OCI-LY1 (cell line): Measurements from ENCODE around the gene LYRM2.

Experiments
- H2AFZ ChIP-seq: fragments of 200-600 bp; sonication (generic), shearing (Covaris generic); 2 replicates; pipeline ENCODE4 v1.6.0; 2014; ENCODE audit warnings: antibody characterized with exemption, mild to moderate bottlenecking, low read length
- H3F3A ChIP-seq: fragments of 200-600 bp; sonication (generic), shearing (Covaris generic); 2 replicates; pipeline ENCODE4 v1.6.0; 2014; ENCODE audit warnings: mild to moderate bottlenecking, antibody characterized with exemption, low read length, moderate library complexity; ENCODE audit not compliant: insufficient read depth
- H3K27ac ChIP-seq: fragments of 200-600 bp; sonication (generic); 2 replicates; pipeline ENCODE4 v1.5.1; 2014; ENCODE audit warnings: low read length, mixed run types, mild to moderate bottlenecking, low read depth; ENCODE audit not compliant: poor library complexity, severe bottlenecking
- H3K27me3 ChIP-seq: fragments of 200-600 bp; sonication (generic); 2 replicates; pipeline ENCODE4 v1.6.0; 2014; ENCODE audit warnings: antibody characterized with exemption, mild to moderate bottlenecking, low read length, moderate library complexity; ENCODE audit not compliant: insufficient read depth
- H3K36me3 ChIP-seq: fragments of 200-600 bp; sonication (generic); 2 replicates; pipeline ENCODE4 v1.6.1; 2014; ENCODE audit warnings: mild to moderate bottlenecking, antibody characterized with exemption, low read length, moderate library complexity, mixed read lengths; ENCODE audit not compliant: insufficient read depth
- H3K4me1 ChIP-seq: fragments of 200-600 bp; sonication (generic); 2 replicates; pipeline ENCODE4 v1.5.1; 2014; ENCODE audit warnings: mild to moderate bottlenecking, low read length, moderate library complexity; ENCODE audit not compliant: insufficient read depth, severe bottlenecking
- H3K4me2 ChIP-seq: fragments of 200-600 bp; sonication (generic), shearing (Covaris generic); 2 replicates; pipeline ENCODE4 v1.6.1; 2014; ENCODE audit warnings: low read length
- H3K4me3 ChIP-seq: fragments of 200-600 bp; sonication (generic); 2 replicates; pipeline ENCODE4 v1.5.1; 2014; ENCODE audit warnings: low read length, low read depth, mild to moderate bottlenecking, mixed read lengths; ENCODE audit not compliant: poor library complexity, severe bottlenecking
- H3K79me2 ChIP-seq: fragments of 200-600 bp; shearing (Covaris generic); 2 replicates; pipeline ENCODE4 v1.6.1; 2016; ENCODE audit warnings: mixed run types, low read length, mixed read lengths; ENCODE audit not compliant: insufficient read depth
- H3K9ac ChIP-seq: fragments of 200-600 bp; sonication (generic), shearing (Covaris generic); 2 replicates; pipeline ENCODE4 v1.6.1; 2014; ENCODE audit warnings: mild to moderate bottlenecking, low read length, mixed read lengths
- H3K9me2 ChIP-seq: fragments of 200-600 bp; sonication (generic), shearing (Covaris generic); 2 replicates; pipeline ENCODE4 v1.6.1; 2014; ENCODE audit warnings: low read depth, mild to moderate bottlenecking, low read length, mixed read lengths
- H3K9me3 ChIP-seq: fragments of 200-600 bp; shearing (Covaris generic); 2 replicates; pipeline ENCODE4 v1.6.1; 2014; ENCODE audit warnings: low read length, mixed read lengths
- H4K20me1 ChIP-seq: fragments of 200-600 bp; sonication (generic), shearing (Covaris generic); 2 replicates; pipeline ENCODE4 v1.6.0; 2016; ENCODE audit warnings: mild to moderate bottlenecking, low read length; ENCODE audit not compliant: insufficient read depth
- CTCF ChIP-seq: fragments of 200-600 bp; sonication (generic), shearing (Covaris generic); IDR thresholded peaks from 2 replicates; pipeline ENCODE4 v1.5.1; 2017; ENCODE audit warnings: mild to moderate bottlenecking, antibody characterized with exemption, low read length, moderate library complexity, mixed read lengths
- EZH2 ChIP-seq: fragments of 200-600 bp; sonication (generic), shearing (Covaris generic); IDR thresholded peaks from 2 replicates; pipeline ENCODE4 v1.8.0; 2017; ENCODE audit warnings: borderline replicate concordance, mixed run types, mild to moderate bottlenecking, antibody characterized with exemption, low read length, moderate library complexity, mixed read lengths

The LYRM2 gene

DNA sequence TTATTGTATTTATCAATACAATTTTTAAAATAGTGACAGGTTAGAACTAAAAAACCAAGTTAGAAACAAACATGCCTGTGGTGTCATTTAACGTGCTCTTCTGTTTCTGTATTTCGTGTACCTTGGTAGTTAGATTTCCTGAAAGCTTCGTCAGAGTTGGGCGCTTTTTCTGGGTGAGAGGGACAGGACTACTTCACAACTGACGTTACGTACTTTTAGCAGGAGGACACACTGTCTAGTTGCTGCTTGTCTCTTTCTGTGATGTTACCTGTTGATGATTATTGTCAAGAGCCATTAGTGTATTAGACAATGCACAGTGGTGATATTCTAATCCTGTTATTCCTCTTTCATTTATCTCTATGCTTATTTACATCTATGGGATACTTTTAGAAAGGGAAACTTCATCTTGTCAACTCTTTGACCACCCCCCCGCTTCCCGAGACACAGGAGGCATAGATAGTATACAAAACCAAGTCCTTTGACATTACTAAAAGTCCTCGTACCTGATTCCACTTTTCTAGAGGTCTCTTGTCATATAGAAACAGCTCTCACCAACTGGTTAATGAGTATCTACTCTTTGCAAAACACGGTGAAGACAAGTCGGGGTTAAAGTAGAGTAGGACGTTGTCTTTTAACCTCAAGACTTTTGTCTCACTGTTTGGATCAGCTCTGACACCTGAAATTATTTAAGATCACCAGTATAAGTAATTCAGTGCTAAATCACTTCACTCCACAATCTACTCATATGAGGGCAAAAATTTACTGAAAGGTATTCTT, 96.3 kb downstream of the LYRM2 start:
- H3K4me1 ChIP-seq, result no peaks in the 10 kb centered on the region
- H3K9me3 ChIP-seq, result no peaks in the 10 kb centered on the region
- H3K9me2 ChIP-seq, result no peaks in the 10 kb centered on the region
- no peak overlapping the region for H3K4me2 ChIP-seq
- no peaks in the 10 kb centered on the region for H3F3A ChIP-seq
- no peaks in the 10 kb centered on the region for H3K79me2 ChIP-seq
- H2AFZ ChIP-seq, result no peak overlapping the region
- H3K36me3 ChIP-seq, result no peaks in the 10 kb centered on the region
- H3K4me3 ChIP-seq, result no peak overlapping the region
- TF ChIP-seq CTCF (no peak), EZH2 (no peak)
- H3K9ac ChIP-seq, result no peak overlapping the region
- H3K27ac ChIP-seq, result no peak overlapping the region
- 0 out of 2 replicates have a peak, but pooled peaks cover 3% of the 10 kb centered on the region for H3K27me3 ChIP-seq
- H4K20me1 ChIP-seq, result no peaks in the 10 kb centered on the region

GRCh38 chr6:89539779-89540178, 98.8 kb downstream of the LYRM2 start:
- H3K79me2 ChIP-seq, result no peaks in the 10 kb centered on the region
- H3K4me1 ChIP-seq, result no peaks in the 10 kb centered on the region
- no peak overlapping the region for H2AFZ ChIP-seq
- H3K9ac ChIP-seq, result no peak overlapping the region
- no peaks in the 10 kb centered on the region for H3K9me2 ChIP-seq
- H3K27me3 ChIP-seq, result 0 out of 2 replicates have a peak, but pooled peaks cover 3% of the 10 kb centered on the region
- H3K27ac ChIP-seq, result no peak overlapping the region
- no peaks in the 10 kb centered on the region for H4K20me1 ChIP-seq
- H3K4me2 ChIP-seq, result no peak overlapping the region
- H3K4me3 ChIP-seq, result no peak overlapping the region
- H3K36me3 ChIP-seq, result no peaks in the 10 kb centered on the region
- no peaks in the 10 kb centered on the region for H3K9me3 ChIP-seq
- TF ChIP-seq CTCF, result no peak
- TF ChIP-seq EZH2, result no peak
- no peaks in the 10 kb centered on the region for H3F3A ChIP-seq

DNA sequence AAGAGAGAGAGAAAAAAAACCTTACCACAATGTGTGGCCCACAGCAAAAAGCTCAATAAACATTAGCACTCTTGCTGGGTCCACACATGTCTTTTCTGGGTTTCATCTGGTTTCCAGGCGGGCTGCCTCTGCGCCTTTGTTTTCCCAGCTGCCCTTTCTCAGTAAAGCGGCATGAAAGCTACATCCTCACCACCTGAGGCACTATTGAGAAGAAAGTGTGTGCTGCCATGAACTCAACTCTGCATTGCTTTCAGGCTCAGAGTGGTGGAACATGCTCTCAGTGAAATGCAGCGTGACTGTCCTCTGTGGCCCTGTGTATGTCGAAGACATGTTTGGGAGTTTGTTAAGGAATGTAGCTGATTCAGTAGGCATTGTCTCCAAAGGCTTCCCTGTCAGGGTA, 102.3 kb downstream of the LYRM2 start:
- no peak overlapping the region for H2AFZ ChIP-seq
- H3K4me2 ChIP-seq, result no peak overlapping the region
- H3K79me2 ChIP-seq, result no peaks in the 10 kb centered on the region
- TF ChIP-seq EZH2 (no peak), CTCF (no peak)
- no peaks in the 10 kb centered on the region for H3F3A ChIP-seq
- no peak overlapping the region for H3K9ac ChIP-seq
- no peaks in the 10 kb centered on the region for H3K4me1 ChIP-seq
- no peak overlapping the region for H3K27ac ChIP-seq
- no peak overlapping the region for H3K4me3 ChIP-seq
- H3K9me2 ChIP-seq, result no peaks in the 10 kb centered on the region
- no peaks in the 10 kb centered on the region for H4K20me1 ChIP-seq
- no peaks in the 10 kb centered on the region for H3K36me3 ChIP-seq
- no peaks in the 10 kb centered on the region for H3K27me3 ChIP-seq
- no peaks in the 10 kb centered on the region for H3K9me3 ChIP-seq
